Measurements from ENCODE around the gene TMA7. TPM values are rescaled to one million over a fixed set of nuclear protein-coding genes. Genes with fewer than 3 reads are reported as not detected.

TMA7 gene
- total RNA-seq, 1 donor from 2014 or later: 184 TPM

DNA sequence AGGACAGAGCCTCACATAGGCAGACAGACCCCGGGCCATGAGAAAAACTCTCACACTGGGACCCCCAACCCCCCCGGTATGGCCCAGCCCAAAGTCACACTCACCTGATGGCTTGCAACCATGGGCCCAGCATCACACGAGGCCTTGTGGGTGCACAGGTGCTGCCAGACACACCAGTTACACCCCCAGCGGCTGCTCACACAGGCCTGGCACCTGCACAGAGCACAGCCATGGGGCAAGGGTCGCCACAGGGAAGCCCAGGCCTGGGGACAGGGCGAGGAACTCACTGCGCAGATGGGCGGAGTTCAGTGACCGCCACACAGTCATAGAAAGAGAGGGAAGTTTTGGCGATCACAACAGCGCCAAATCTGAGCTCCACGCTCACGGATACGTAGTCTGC is 19.5 kb upstream of the TMA7 start:
- H3K27ac Mint-ChIP-seq (ENCODE audit: unreplicated experiment): no peak overlapping the region
- H3K9me3 Mint-ChIP-seq (ENCODE audit: low read depth): no peaks in the 10 kb centered on the region
- peaks cover 22% of the 10 kb centered on the region for H3K4me1 Mint-ChIP-seq (ENCODE audit: low read depth)
- peaks cover 14% of the 10 kb centered on the region for H3K36me3 Mint-ChIP-seq (ENCODE audit: low read depth)
- no peaks in the 10 kb centered on the region for H3K27me3 Mint-ChIP-seq (ENCODE audit: low read depth)
- TF ChIP-seq, protein P1, sequence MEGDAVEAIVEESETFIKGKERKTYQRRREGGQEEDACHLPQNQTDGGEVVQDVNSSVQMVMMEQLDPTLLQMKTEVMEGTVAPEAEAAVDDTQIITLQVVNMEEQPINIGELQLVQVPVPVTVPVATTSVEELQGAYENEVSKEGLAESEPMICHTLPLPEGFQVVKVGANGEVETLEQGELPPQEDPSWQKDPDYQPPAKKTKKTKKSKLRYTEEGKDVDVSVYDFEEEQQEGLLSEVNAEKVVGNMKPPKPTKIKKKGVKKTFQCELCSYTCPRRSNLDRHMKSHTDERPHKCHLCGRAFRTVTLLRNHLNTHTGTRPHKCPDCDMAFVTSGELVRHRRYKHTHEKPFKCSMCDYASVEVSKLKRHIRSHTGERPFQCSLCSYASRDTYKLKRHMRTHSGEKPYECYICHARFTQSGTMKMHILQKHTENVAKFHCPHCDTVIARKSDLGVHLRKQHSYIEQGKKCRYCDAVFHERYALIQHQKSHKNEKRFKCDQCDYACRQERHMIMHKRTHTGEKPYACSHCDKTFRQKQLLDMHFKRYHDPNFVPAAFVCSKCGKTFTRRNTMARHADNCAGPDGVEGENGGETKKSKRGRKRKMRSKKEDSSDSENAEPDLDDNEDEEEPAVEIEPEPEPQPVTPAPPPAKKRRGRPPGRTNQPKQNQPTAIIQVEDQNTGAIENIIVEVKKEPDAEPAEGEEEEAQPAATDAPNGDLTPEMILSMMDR (IDR thresholded peaks at IDR 0.05): no peak
- no peak overlapping the region for H3K4me3 Mint-ChIP-seq (ENCODE audit: unreplicated experiment)
- no peak for DNase-seq (ENCODE audit: low spot score)

DNA sequence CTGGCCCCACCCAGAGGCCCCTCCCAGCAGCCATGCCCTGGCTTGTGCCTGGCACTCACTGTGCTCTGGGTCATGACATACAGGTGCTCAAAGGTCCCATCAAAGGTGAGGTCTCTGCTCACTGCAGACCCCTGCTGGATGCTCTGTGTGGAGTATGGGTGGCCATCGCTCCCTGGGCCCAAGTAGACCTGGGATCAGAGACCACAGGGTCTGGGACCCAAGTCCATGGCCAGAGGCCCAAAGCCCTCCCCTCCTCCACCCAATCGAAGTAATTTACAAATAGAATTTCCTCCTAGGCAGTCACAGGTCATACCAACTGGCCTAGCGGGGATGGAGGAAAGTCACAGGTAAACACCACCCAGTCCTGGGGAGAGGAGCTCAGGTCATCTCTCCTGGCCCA is 17.8 kb upstream of the TMA7 start:
- Mint-ChIP-seq H3K9me3 (ENCODE audit: low read depth) (no peaks in the 10 kb centered on the region), H3K36me3 (ENCODE audit: low read depth) (peaks cover 8% of the 10 kb centered on the region), H3K4me3 (ENCODE audit: unreplicated experiment) (no peak overlapping the region), H3K27me3 (ENCODE audit: low read depth) (no peaks in the 10 kb centered on the region), H3K27ac (ENCODE audit: unreplicated experiment) (no peak overlapping the region), H3K4me1 (ENCODE audit: low read depth) (peaks cover 40% of the 10 kb centered on the region)
- DNase-seq (ENCODE audit: low spot score): no peak
- TF ChIP-seq, protein P1 (IDR thresholded peaks at IDR 0.05): no peak

DNA sequence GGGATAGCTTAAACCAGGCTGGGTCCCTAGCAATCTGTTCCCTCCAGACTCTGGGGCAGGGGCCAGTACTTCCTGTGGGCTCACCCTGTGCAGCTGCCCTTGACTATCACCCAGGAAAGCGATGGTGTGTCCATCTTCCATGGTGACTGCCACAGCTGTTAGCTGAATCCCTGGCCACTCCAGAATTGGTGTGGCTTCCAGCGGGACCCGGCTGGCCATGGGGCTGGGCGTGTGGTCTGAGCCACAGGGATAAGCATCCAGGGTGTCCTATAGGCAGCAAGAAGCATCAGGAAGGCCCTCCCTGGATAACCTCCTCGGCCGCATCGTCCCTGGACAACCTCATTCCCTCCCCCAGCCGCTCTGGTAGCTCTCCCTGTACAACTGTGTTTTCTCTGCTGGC is 17.4 kb upstream of the TMA7 start:
- peaks cover 6% of the 10 kb centered on the region for H3K36me3 Mint-ChIP-seq (ENCODE audit: low read depth)
- TF ChIP-seq, protein P1 (IDR thresholded peaks at IDR 0.05): no peak
- H3K27me3 Mint-ChIP-seq (ENCODE audit: low read depth): no peaks in the 10 kb centered on the region
- H3K9me3 Mint-ChIP-seq (ENCODE audit: low read depth): no peaks in the 10 kb centered on the region
- H3K4me1 Mint-ChIP-seq (ENCODE audit: low read depth): peaks cover 44% of the 10 kb centered on the region
- peak overlapping the region; percentile 38 for H3K27ac Mint-ChIP-seq (ENCODE audit: unreplicated experiment)
- DNase-seq (ENCODE audit: low spot score): no peak
- no peak overlapping the region for H3K4me3 Mint-ChIP-seq (ENCODE audit: unreplicated experiment)

DNA sequence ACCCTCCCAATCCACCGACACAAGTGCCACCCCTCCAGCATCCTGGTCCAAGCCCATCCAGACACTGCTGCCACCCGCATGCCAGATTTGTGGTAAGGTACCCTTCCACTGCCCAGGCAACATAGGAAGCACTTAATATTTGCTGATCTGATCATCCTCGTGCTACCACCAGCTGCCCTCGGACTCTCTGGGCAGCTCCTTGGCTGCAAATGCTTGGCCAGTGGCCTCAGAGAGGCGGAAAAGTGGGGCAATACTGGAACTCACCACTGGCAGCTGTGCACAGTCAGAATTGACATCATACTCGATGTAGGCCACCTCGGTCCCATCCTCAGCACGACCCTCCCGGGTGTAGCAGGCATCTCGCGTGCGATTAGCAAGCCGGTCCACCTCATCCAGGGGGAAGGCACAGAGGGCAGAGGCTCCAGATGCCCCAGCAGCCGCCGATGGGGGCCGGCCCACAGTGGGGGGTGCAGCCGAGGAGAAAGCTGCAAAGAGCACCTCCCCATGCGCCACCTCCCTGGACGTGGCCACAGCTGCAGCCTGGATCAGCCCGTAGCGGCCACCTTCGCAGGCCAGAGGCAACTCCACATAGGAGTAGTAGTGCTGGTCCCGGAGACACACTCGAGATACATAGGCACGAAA is 16.7 kb upstream of the TMA7 start:
- Mint-ChIP-seq H3K36me3 (ENCODE audit: low read depth) (peaks cover 3% of the 10 kb centered on the region), H3K9me3 (ENCODE audit: low read depth) (no peaks in the 10 kb centered on the region), H3K27me3 (ENCODE audit: low read depth) (no peaks in the 10 kb centered on the region), H3K4me3 (ENCODE audit: unreplicated experiment) (no peak overlapping the region), H3K4me1 (ENCODE audit: low read depth) (peaks cover 51% of the 10 kb centered on the region), H3K27ac (ENCODE audit: unreplicated experiment) (peak overlapping the region; percentile 38)
- DNase-seq (ENCODE audit: low spot score): no peak
- TF ChIP-seq, protein P1 (IDR thresholded peaks at IDR 0.05): no peak

DNA sequence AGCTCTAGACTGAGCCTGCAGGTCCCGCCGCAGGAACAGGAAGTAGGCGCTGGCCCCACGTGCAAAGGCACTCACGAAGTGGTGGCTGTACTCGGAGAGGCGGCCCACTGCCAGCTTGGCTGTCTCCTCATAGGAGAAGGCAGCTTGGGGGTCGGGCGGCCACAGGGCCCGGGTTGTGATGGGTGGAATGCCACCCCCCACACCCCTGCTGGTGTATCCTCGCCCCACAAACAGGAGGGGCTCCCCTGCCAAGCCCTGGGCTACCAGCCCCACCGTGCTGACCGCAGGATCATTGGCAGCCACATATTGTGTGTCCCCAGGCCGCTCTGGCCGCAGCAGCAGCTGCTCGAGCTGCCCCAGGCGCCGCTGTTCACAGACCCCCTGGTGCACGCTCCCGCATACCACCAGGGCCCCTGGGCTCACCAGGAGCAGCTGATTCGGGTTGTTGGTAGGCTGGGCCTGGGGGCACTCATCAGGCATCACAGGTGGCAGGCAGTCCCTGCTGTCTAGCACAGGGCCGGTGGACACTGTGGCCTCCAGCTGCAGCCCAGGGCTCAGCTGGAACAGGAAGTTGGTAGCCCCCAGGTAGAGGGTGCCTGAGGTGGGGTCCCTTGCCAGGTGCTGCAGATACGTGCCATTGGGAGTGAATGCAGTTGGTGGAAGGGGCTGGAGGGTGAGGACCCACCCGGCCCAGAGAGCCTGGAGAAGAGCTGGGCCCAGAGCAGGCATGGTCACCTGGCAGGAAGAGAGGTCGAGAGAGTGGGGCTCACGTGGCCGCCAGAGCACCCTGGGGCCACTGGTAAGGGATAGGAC is 16.0 kb upstream of the TMA7 start:
- Mint-ChIP-seq H3K4me1 (ENCODE audit: low read depth) (peaks cover 52% of the 10 kb centered on the region), H3K27ac (ENCODE audit: unreplicated experiment) (no peak overlapping the region), H3K27me3 (ENCODE audit: low read depth) (no peaks in the 10 kb centered on the region), H3K4me3 (ENCODE audit: unreplicated experiment) (no peak overlapping the region), H3K9me3 (ENCODE audit: low read depth) (no peaks in the 10 kb centered on the region), H3K36me3 (ENCODE audit: low read depth) (peaks cover 3% of the 10 kb centered on the region)
- TF ChIP-seq, protein P1 (IDR thresholded peaks at IDR 0.05): no peak
- peak; percentile 76 for DNase-seq (ENCODE audit: low spot score)

Measured in chondrocyte (in vitro differentiated cells).